Effector memory CD4-positive, alpha-beta T cell (primary cell): ENCODE results near the gene SERPINB13.

Experiments used
- DNase-seq, 3 donors: peaks; one replicate each; pipeline ENCODE4 v3.0.0-alpha.2; 2020
- H3K27ac ChIP-seq: 2 replicates; pipeline ENCODE4 v1.7.0; 2013; ENCODE audit warnings: mild to moderate bottlenecking, low read length, moderate library complexity; ENCODE audit not compliant: insufficient read depth, poor library complexity, severe bottlenecking
- H3K27me3 ChIP-seq: replicated peaks from 2 replicates; pipeline ENCODE4 v1.7.0; 2013; ENCODE audit warnings: mild to moderate bottlenecking, low read length; ENCODE audit not compliant: insufficient read depth, control insufficient read depth, poor library complexity, severe bottlenecking
- H3K36me3 ChIP-seq: 2 replicates; pipeline ENCODE4 v1.7.0; 2013; ENCODE audit warnings: mild to moderate bottlenecking, low read length, moderate library complexity; ENCODE audit not compliant: control insufficient read depth, insufficient read depth
- H3K4me1 ChIP-seq: 2 replicates; pipeline ENCODE4 v1.7.0; 2013; ENCODE audit warnings: low read length, mild to moderate bottlenecking; ENCODE audit not compliant: control insufficient read depth, insufficient read depth, poor library complexity, severe bottlenecking
- H3K4me3 ChIP-seq: 2 replicates; pipeline ENCODE4 v1.7.0; 2013; ENCODE audit warnings: low read length, low read depth, mild to moderate bottlenecking; ENCODE audit not compliant: insufficient read depth, poor library complexity, severe bottlenecking
- H3K9me3 ChIP-seq: 2 replicates; pipeline ENCODE4 v1.7.0; 2013; ENCODE audit warnings: mild to moderate bottlenecking, low read length, moderate library complexity; ENCODE audit not compliant: control insufficient read depth

The SERPINB13 gene

GRCh38 chr18:63588909-63589308 is 1.8 kb downstream of the SERPINB13 start:
- DNase-seq, result no peak
- Histone ChIP-seq H3K9me3 (no peaks in the 10 kb centered on the region), H3K36me3 (no peaks in the 10 kb centered on the region), H3K4me1 (no peaks in the 10 kb centered on the region), H3K27ac (no peak overlapping the region), H3K4me3 (no peak overlapping the region), H3K27me3 (no peaks in the 10 kb centered on the region)

- no peak for DNase-seq
- Histone ChIP-seq H3K9me3 (no peaks in the 10 kb centered on the region), H3K4me3 (no peak overlapping the region), H3K36me3 (no peaks in the 10 kb centered on the region), H3K4me1 (no peaks in the 10 kb centered on the region), H3K27ac (no peak overlapping the region), H3K27me3 (no peaks in the 10 kb centered on the region)
These were observed 3.2 kb downstream of the SERPINB13 start for GRCh38 chr18:63590373-63590772.

GRCh38 chr18:63590966-63591695 is 4.0 kb downstream of the SERPINB13 start:
- Histone ChIP-seq H3K9me3 (no peaks in the 10 kb centered on the region), H3K27ac (no peak overlapping the region), H3K4me1 (no peaks in the 10 kb centered on the region), H3K27me3 (no peaks in the 10 kb centered on the region), H3K4me3 (no peak overlapping the region), H3K36me3 (no peaks in the 10 kb centered on the region)
- no peak for DNase-seq

- Histone ChIP-seq H3K4me1 (no peaks in the 10 kb centered on the region), H3K4me3 (no peak overlapping the region), H3K27me3 (no peaks in the 10 kb centered on the region), H3K36me3 (no peaks in the 10 kb centered on the region), H3K9me3 (no peaks in the 10 kb centered on the region), H3K27ac (no peak overlapping the region)
- no peak for DNase-seq
These were observed 4.6 kb downstream of the SERPINB13 start for GRCh38 chr18:63591725-63592124.

- no peak overlapping the region for H3K27ac ChIP-seq
- H3K4me3 ChIP-seq, result no peak overlapping the region
- H3K27me3 ChIP-seq, result no peaks in the 10 kb centered on the region
- DNase-seq, result no peak
- no peaks in the 10 kb centered on the region for H3K36me3 ChIP-seq
- no peaks in the 10 kb centered on the region for H3K4me1 ChIP-seq
- H3K9me3 ChIP-seq, result no peaks in the 10 kb centered on the region
These were observed 5.3 kb downstream of the SERPINB13 start for GRCh38 chr18:63592471-63592870.

- no peaks in the 10 kb centered on the region for H3K4me1 ChIP-seq
- no peak overlapping the region for H3K4me3 ChIP-seq
- no peaks in the 10 kb centered on the region for H3K9me3 ChIP-seq
- H3K27me3 ChIP-seq, result no peaks in the 10 kb centered on the region
- H3K27ac ChIP-seq, result no peak overlapping the region
- no peak for DNase-seq
- no peaks in the 10 kb centered on the region for H3K36me3 ChIP-seq
These were observed 9.8 kb downstream of the SERPINB13 start for GRCh38 chr18:63596964-63597363.

GRCh38 chr18:63603355-63603754 is 16.2 kb downstream of the SERPINB13 start:
- DNase-seq, result no peak
- H3K4me3 ChIP-seq, result no peak overlapping the region
- no peaks in the 10 kb centered on the region for H3K4me1 ChIP-seq
- no peaks in the 10 kb centered on the region for H3K9me3 ChIP-seq
- no peak overlapping the region for H3K27ac ChIP-seq
- H3K27me3 ChIP-seq, result no peaks in the 10 kb centered on the region
- H3K36me3 ChIP-seq, result no peaks in the 10 kb centered on the region

GRCh38 chr18:63603772-63604171 is 16.6 kb downstream of the SERPINB13 start:
- H3K27me3 ChIP-seq, result no peaks in the 10 kb centered on the region
- H3K9me3 ChIP-seq, result no peaks in the 10 kb centered on the region
- H3K36me3 ChIP-seq, result no peaks in the 10 kb centered on the region
- H3K4me1 ChIP-seq, result no peaks in the 10 kb centered on the region
- no peak overlapping the region for H3K4me3 ChIP-seq
- no peak for DNase-seq
- H3K27ac ChIP-seq, result no peak overlapping the region

- H3K4me1 ChIP-seq, result no peaks in the 10 kb centered on the region
- H3K27me3 ChIP-seq, result no peaks in the 10 kb centered on the region
- no peaks in the 10 kb centered on the region for H3K9me3 ChIP-seq
- no peak overlapping the region for H3K27ac ChIP-seq
- H3K4me3 ChIP-seq, result no peak overlapping the region
- no peak for DNase-seq
- H3K36me3 ChIP-seq, result no peaks in the 10 kb centered on the region
These were observed 17.8 kb downstream of the SERPINB13 start for GRCh38 chr18:63604791-63605567.

GRCh38 chr18:63606526-63606925 is 19.4 kb downstream of the SERPINB13 start:
- Histone ChIP-seq H3K36me3 (no peaks in the 10 kb centered on the region), H3K27ac (no peak overlapping the region), H3K4me3 (no peak overlapping the region), H3K27me3 (no peaks in the 10 kb centered on the region), H3K9me3 (no peaks in the 10 kb centered on the region), H3K4me1 (no peaks in the 10 kb centered on the region)
- no peak for DNase-seq
